Stomach (tissue), 4 donors: ENCODE measurements around the gene MYRIP.

Experiments
- CTCF ChIP-seq, 7 experiments: fragments of 450-650 bp in 4 of 7; fragments of 200-600 bp in 3 of 7; sonication (generic) in 3 of 7; IDR thresholded peaks; one replicate each; pipeline ENCODE4 v1.5.1; 2016 to 2019; ENCODE audit warnings: antibody characterized with exemption in 7 of 7, control low read depth in 2 of 7, mild to moderate bottlenecking in 1 of 7
- EP300 ChIP-seq: sonication (generic); formaldehyde crosslinking; IDR thresholded peaks from one replicate; pipeline ENCODE4 v1.6.1; 2017; ENCODE audit warnings: antibody characterized with exemption
- POLR2A ChIP-seq, 4 donors: fragments of 450-650 bp; IDR thresholded peaks; one replicate each; pipeline ENCODE4 v1.6.1; 2016; ENCODE audit warnings: antibody characterized with exemption in 4 of 4, control low read depth in 2 of 4, mild to moderate bottlenecking in 1 of 4, moderate library complexity in 1 of 4
- POLR2AphosphoS5 ChIP-seq, 3 donors: sonication (generic); formaldehyde crosslinking; IDR thresholded peaks; one replicate each; pipeline ENCODE4 v1.6.1; 2016; ENCODE audit warnings: antibody characterized with exemption in 3 of 3

- TF ChIP-seq POLR2A (IDR thresholded peaks at IDR 0.05) (no peak), CTCF (IDR thresholded peaks at IDR 0.05) (no peak), EP300 (no peak), POLR2AphosphoS5 (IDR thresholded peaks at IDR 0.05) (no peak)
Observed at GRCh38 chr3:39900462-39901002, 91.1 kb downstream of the MYRIP start.
